B cell (primary cell): ENCODE measurements around the gene ARL5A. TPM values are rescaled to one million over a fixed set of nuclear protein-coding genes. Genes with fewer than 3 reads are reported as not detected.

ENCODE experiments used
- ATAC-seq: fragments of 200-7000 bp; cut with Tn5 transposase; one replicate; pipeline ENCODE4 v1.10.0; 2021; ENCODE audit warnings: low read depth, mild to moderate bottlenecking, moderate number of reproducible peaks, moderate library complexity
- CTCF ChIA-PET: fragments of 350-600 bp; sonication (Branson Sonifier 250); formaldehyde crosslinking; loops from one replicate; lab custom pipeline; 2021; ENCODE audit warnings: antibody characterized with exemption, inconsistent platforms; lab: Charles Lee
- POLR2A ChIA-PET: fragments of 350-600 bp; sonication (Branson Sonifier 250); formaldehyde crosslinking; loops from one replicate; lab custom pipeline; 2021; ENCODE audit warnings: antibody characterized with exemption; lab: Charles Lee
- DNase-seq: peaks from one replicate; pipeline ENCODE4 v3.0.0; 2013
- H2AFZ ChIP-seq: 2 replicates; pipeline ENCODE4 v1.6.1; 2012; ENCODE audit warnings: mild to moderate bottlenecking, low read depth, low read length; ENCODE audit not compliant: insufficient read depth, poor library complexity, severe bottlenecking
- H3K27ac ChIP-seq, 2 donors: 1 replicate in 1 of 2; 2 replicates in 1 of 2; pipeline ENCODE4 v1.5.1; 2012 to 2013; ENCODE audit warnings: low read length in 2 of 2, mild to moderate bottlenecking in 2 of 2, moderate library complexity in 1 of 2
- H3K27me3 ChIP-seq, 4 experiments: fragments of 200-600 bp in 1 of 4; sonication (generic) in 1 of 4; replicated peaks in 1 of 4; 1 replicate in 2 of 4; 2 replicates in 2 of 4; pipeline versions ENCODE4 v1.6.1 to v1.7.0; 2013 to 2016; ENCODE audit warnings: low read length in 3 of 4, mild to moderate bottlenecking in 2 of 4, mixed read lengths in 1 of 4, moderate library complexity in 1 of 4; ENCODE audit not compliant: insufficient read depth in 4 of 4, control insufficient read depth in 3 of 4; ENCODE audit errors: control extremely low read depth in 1 of 4
- H3K36me3 ChIP-seq, 2 experiments: replicated peaks in 1 of 2; 1 replicate in 1 of 2; 2 replicates in 1 of 2; pipeline versions ENCODE4 v1.6.1 to v1.7.1; 2013; ENCODE audit warnings: low read length in 1 of 2; ENCODE audit not compliant: insufficient read depth in 2 of 2, control insufficient read depth in 1 of 2; ENCODE audit errors: control extremely low read depth in 1 of 2, extremely low read depth in 1 of 2
- H3K4me1 ChIP-seq, 2 donors: fragments of 200-600 bp in 1 of 2; sonication (generic) in 1 of 2; 1 replicate in 1 of 2; 2 replicates in 1 of 2; pipeline versions ENCODE4 v1.5.1 to v1.6.1; 2013 to 2017; ENCODE audit warnings: low read length in 2 of 2; ENCODE audit not compliant: control insufficient read depth in 2 of 2, insufficient read depth in 2 of 2
- H3K4me2 ChIP-seq: replicated peaks from 2 replicates; pipeline ENCODE3; 2012; ENCODE audit warnings: mild to moderate bottlenecking, low read depth, low read length; ENCODE audit not compliant: poor library complexity, severe bottlenecking
- H3K4me3 ChIP-seq, 5 experiments: fragments of 200-600 bp in 1 of 5; sonication (generic) in 1 of 5; 1 replicate in 3 of 5; 2 replicates in 2 of 5; pipeline versions ENCODE4 v1.5.1 to v1.7.0; 2011 to 2016; ENCODE audit warnings: low read length in 4 of 5, mild to moderate bottlenecking in 4 of 5, low read depth in 2 of 5, control low read depth in 1 of 5, moderate library complexity in 1 of 5; ENCODE audit not compliant: insufficient read depth in 1 of 5; ENCODE audit errors: control extremely low read depth in 1 of 5, extremely low read depth in 1 of 5
- H3K79me2 ChIP-seq: fragments of 200-600 bp; sonication (generic); one replicate; pipeline ENCODE4 v1.6.0; 2016; ENCODE audit warnings: low read length; ENCODE audit not compliant: control insufficient read depth, insufficient read depth
- H3K9ac ChIP-seq: fragments of 200-600 bp; sonication (generic); 2 replicates; pipeline ENCODE4 v1.6.1; 2017; ENCODE audit warnings: mild to moderate bottlenecking, low read length, moderate library complexity
- H3K9me3 ChIP-seq, 3 donors: one replicate each; pipeline versions ENCODE4 v1.6.1 to v1.7.1; 2013; ENCODE audit warnings: low read length in 2 of 3; ENCODE audit not compliant: control insufficient read depth in 2 of 3, insufficient read depth in 1 of 3; ENCODE audit errors: control extremely low read depth in 1 of 3
- H4K20me1 ChIP-seq: 2 replicates; pipeline ENCODE4 v1.6.0; 2012; ENCODE audit warnings: mild to moderate bottlenecking, low read length; ENCODE audit not compliant: insufficient read depth, control insufficient read depth, poor library complexity, severe bottlenecking
- H3K27ac Mint-ChIP-seq: one replicate; pipeline ENCODE4 v1.8.0; 2021; ENCODE audit warnings: mixed read lengths
- H3K27me3 Mint-ChIP-seq: one replicate; pipeline ENCODE4 v1.8.0; 2021; ENCODE audit warnings: mixed read lengths
- H3K4me1 Mint-ChIP-seq: one replicate; pipeline ENCODE4 v1.8.0; 2021; ENCODE audit warnings: mixed read lengths
- H3K4me3 Mint-ChIP-seq: one replicate; pipeline ENCODE4 v1.8.0; 2021; ENCODE audit warnings: mixed read lengths
- H3K9me3 Mint-ChIP-seq: one replicate; pipeline ENCODE4 v1.8.0; 2022; ENCODE audit warnings: mixed read lengths; ENCODE audit not compliant: insufficient read depth
- CTCF ChIP-seq: fragments of 200-600 bp; IDR thresholded peaks from one replicate; pipeline ENCODE4 v1.8.0; 2022; ENCODE audit warnings: antibody characterized with exemption, mild to moderate bottlenecking
- EZH2 ChIP-seq: IDR thresholded peaks from 2 replicates; pipeline ENCODE4 v1.6.1; 2012; ENCODE audit warnings: borderline replicate concordance, low read depth, mild to moderate bottlenecking, moderate library complexity, low read length; ENCODE audit not compliant: insufficient read depth, poor library complexity, severe bottlenecking
- WGBS: methylation state at CpG from one replicate; pipeline ENCODE4 v1.1.5; 2013; ENCODE audit warnings: missing lambda C conversion rate; ENCODE audit not compliant: insufficient coverage; 5-methylcytosine and 5-hydroxymethylcytosine counted together
- intact Hi-C: fragments of 100-400 bp; cut with micrococcal nuclease; formaldehyde crosslinking; loops from one replicate; pipeline ENCODE4 v1.10.0; 2022
- polyA plus RNA-seq: library from polyadenylated mRNA; depleted of rRNA; stranded (reverse); fragments of >200 nt; gene quantifications from 2 replicates; pipeline ENCODE4 v1.2.3, GENCODE V29; 2012
- total RNA-seq, 2 donors: library from RNA; stranded (reverse); fragments of 120-200 nt in 1 of 2; gene quantifications; 1 replicate in 1 of 2; 2 replicates in 1 of 2; pipeline versions ENCODE4 v1.2.3 to v1.2.4, GENCODE V29; 2013 to 2022

Gene ARL5A
- total and polyA plus RNA-seq, 2 donors (not counting 1 experiment from before 2014, with no cell fraction given), result 18.2 to 54.1 TPM

GRCh38 chr2:151761687-151762086, 66.5 kb downstream of the ARL5A start:
- Histone ChIP-seq H4K20me1 (no peaks in the 10 kb centered on the region), H3K4me2 (no peak overlapping the region), H3K36me3 (no peaks in the 10 kb centered on the region), H3K4me3 (no peak overlapping the region), H3K27me3 (no peaks in the 10 kb centered on the region), H3K9me3 (no peaks in the 10 kb centered on the region), H3K27ac (no peak overlapping the region), H3K79me2 (no peaks in the 10 kb centered on the region), H2AFZ (no peak overlapping the region), H3K9ac (no peak overlapping the region), H3K4me1 (peaks cover 39 to 41% of the 10 kb centered on the region in 2 donors)
- DNase-seq (no peak), ATAC-seq (no peak)
- Mint-ChIP-seq H3K27me3 (no peaks in the 10 kb centered on the region), H3K4me1 (peaks cover 53% of the 10 kb centered on the region), H3K27ac (no peak overlapping the region), H3K4me3 (no peak overlapping the region), H3K9me3 (no peaks in the 10 kb centered on the region)
- TF ChIP-seq EZH2 (no peak), CTCF (no peak)
- intact Hi-C loops, result no loop called here
- ChIA-PET POLR2A (no interaction called here), CTCF (interaction anchor here (0.6 kb wide), 1 partner anchor 10 kb away, joined by 4 read pairs; no protein-coding TSS in a partner anchor)

- H3K4me1 Mint-ChIP-seq, result peaks cover 48% of the 10 kb centered on the region
Measured at GRCh38 chr2:151761193-151761592, 67.0 kb downstream of the ARL5A start.

More at GRCh38 chr2:151761193-151761592, 67.0 kb downstream of the ARL5A start:
- CTCF ChIA-PET, result no interaction called here
- no peak for TF ChIP-seq EZH2
- no peak for TF ChIP-seq CTCF
- H3K9me3 Mint-ChIP-seq, result no peaks in the 10 kb centered on the region
- Histone ChIP-seq H3K27me3 (no peaks in the 10 kb centered on the region), H3K4me1 (peaks cover 34 to 36% of the 10 kb centered on the region in 2 donors), H3K4me2 (no peak overlapping the region), H3K9ac (no peak overlapping the region), H3K79me2 (no peaks in the 10 kb centered on the region), H4K20me1 (no peaks in the 10 kb centered on the region), H3K27ac (no peak overlapping the region), H2AFZ (no peak overlapping the region), H3K36me3 (no peaks in the 10 kb centered on the region), H3K4me3 (no peak overlapping the region), H3K9me3 (no peaks in the 10 kb centered on the region)
- ATAC-seq (no peak), DNase-seq (no peak)
- POLR2A ChIA-PET, result no interaction called here
- intact Hi-C loops, result no loop called here
- H3K27me3 Mint-ChIP-seq, result no peaks in the 10 kb centered on the region
- peak overlapping the region; percentile 3 for H3K27ac Mint-ChIP-seq
- H3K4me3 Mint-ChIP-seq, result no peak overlapping the region
- 94% methylated on average over 3 of the region's 3 CpGs for WGBS
